ENCODE results near the gene ATP2C2.
A peak's percentile ranks its signal among the peaks of the same experiment; 100 is the strongest.
"Not testable (repeated sequence)": the region's sequence is repeated elsewhere in the genome, so short reads cannot be mapped to it uniquely, and the experiment has no call there.

The ATP2C2 gene

GRCh38 chr16:84421938-84422220 lies 53.5 kb downstream of the ATP2C2 start:
- DNase-seq, result no peak

- peak; percentile 46 for DNase-seq
Observed at GRCh38 chr16:84423416-84423837, 55.1 kb downstream of the ATP2C2 start.

GRCh38 chr16:84425696-84426095 lies 57.4 kb downstream of the ATP2C2 start:
- no peak for DNase-seq

GRCh38 chr16:84426804-84427203 lies 58.5 kb downstream of the ATP2C2 start:
- no peak for DNase-seq

GRCh38 chr16:84427553-84427952 lies 59.2 kb downstream of the ATP2C2 start:
- DNase-seq, result no peak

GRCh38 chr16:84430860-84431259 lies 62.5 kb downstream of the ATP2C2 start:
- DNase-seq, result no peak

GRCh38 chr16:84434800-84435199 lies 66.5 kb downstream of the ATP2C2 start:
- DNase-seq, result no peak

GRCh38 chr16:84436196-84436595 lies 67.9 kb downstream of the ATP2C2 start:
- no peak for DNase-seq

- no peak for DNase-seq
Observed at GRCh38 chr16:84438971-84439696, 70.8 kb downstream of the ATP2C2 start.

GRCh38 chr16:84442416-84443145 lies 74.2 kb downstream of the ATP2C2 start:
- DNase-seq, result no peak

- no peak for DNase-seq
Observed at GRCh38 chr16:84443166-84443802, 74.9 kb downstream of the ATP2C2 start.

GRCh38 chr16:84444476-84444875 lies 76.1 kb downstream of the ATP2C2 start:
- DNase-seq, result no peak

- no peak for DNase-seq
Observed at GRCh38 chr16:84446084-84446483, 77.7 kb downstream of the ATP2C2 start.

- DNase-seq, result no peak
Observed at GRCh38 chr16:84446596-84447392, 78.5 kb downstream of the ATP2C2 start.

GRCh38 chr16:84448444-84448843 lies 80.1 kb downstream of the ATP2C2 start:
- no peak for DNase-seq

GRCh38 chr16:84449156-84450140 lies 81.1 kb downstream of the ATP2C2 start:
- DNase-seq, result no peak

GRCh38 chr16:84450176-84450865 lies 82.0 kb downstream of the ATP2C2 start:
- no peak for DNase-seq

- not testable (repeated sequence) for DNase-seq
Observed at GRCh38 chr16:84451010-84451676, 82.8 kb downstream of the ATP2C2 start.

- DNase-seq, result no peak
Observed at GRCh38 chr16:84451781-84452180, 83.4 kb downstream of the ATP2C2 start.

- DNase-seq, result no peak
Observed at GRCh38 chr16:84453061-84453752, 84.9 kb downstream of the ATP2C2 start.
